NCI-H460 (cell line): ENCODE measurements around the gene GFM2. TPM values are rescaled to one million over a fixed set of nuclear protein-coding genes. Genes with fewer than 3 reads are reported as not detected.
"Not testable (repeated sequence)": the region's sequence is repeated elsewhere in the genome, so short reads cannot be mapped to it uniquely, and the experiment has no call there.

Experiments used
- DNase-seq: peaks from one replicate; pipeline ENCODE4 v3.0.0-alpha.2; 2016; ENCODE audit warnings: low read depth; ENCODE audit errors: extremely low read depth
- polyA plus RNA-seq: library from polyadenylated mRNA; depleted of rRNA; stranded (reverse); fragments of >200 nt; gene quantifications from 2 replicates; pipeline ENCODE4 v1.2.3, GENCODE V29; 2014; cell fraction: nucleus; rRNA removed
- total RNA-seq: library from RNA; depleted of rRNA; stranded (reverse); fragments of >200 nt; shearing (Covaris generic); gene quantifications from 2 replicates; pipeline ENCODE4 v1.2.3, GENCODE V29; 2014; rRNA removed

GFM2 gene
- total RNA-seq = 40.2 and 51.9 TPM in 2 replicates
- 75.2 and 103 TPM in 2 replicates for polyA plus RNA-seq

DNA sequence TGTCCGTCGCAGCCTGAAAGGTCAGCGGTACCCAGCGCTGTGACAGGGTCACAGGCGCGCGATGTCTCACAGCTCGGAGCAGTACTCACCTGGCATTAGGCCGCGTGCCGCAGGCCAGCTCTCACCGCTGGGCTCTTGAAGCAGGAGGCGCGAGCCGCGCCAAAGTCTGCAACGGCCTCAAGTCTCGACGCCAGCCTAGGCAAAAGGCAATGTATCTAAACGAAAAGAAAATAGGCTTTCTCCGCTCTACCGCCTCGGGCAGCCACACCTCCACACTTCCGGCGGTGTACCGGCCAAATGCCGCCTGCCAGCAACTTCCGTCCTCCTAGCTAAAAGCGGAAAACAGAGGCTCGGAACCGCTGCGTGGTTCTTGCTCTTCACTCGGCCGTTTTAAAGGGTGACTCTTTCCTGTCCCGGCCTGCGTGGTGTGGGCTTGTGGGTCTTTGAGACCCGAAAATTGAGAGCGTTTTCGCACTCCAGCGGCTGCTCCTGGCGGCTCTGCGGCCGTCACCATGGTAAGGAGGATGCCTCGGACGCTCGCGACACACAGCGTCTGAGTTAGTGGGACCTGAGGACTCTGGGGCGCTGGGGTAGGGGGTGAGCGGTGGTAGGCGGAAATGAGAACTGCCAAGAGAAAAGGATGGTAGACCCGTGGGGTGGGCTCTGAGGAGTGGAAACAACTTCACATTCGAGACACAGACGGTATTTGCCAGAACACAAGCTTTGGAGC is at the start of gene GFM2, which contains the start of gene NSA2:
Gene GFM2, minus strand, starts transcription at position 269 of the 730 bp plus-strand sequence. CDS start 3,375 bp downstream, outside the sequence.
Gene NSA2, plus strand, starts transcription at position 401 of the 730 bp plus-strand sequence. Its CDS starts 112 bp downstream, at position 513.
- peak; percentile 89 for DNase-seq

DNA sequence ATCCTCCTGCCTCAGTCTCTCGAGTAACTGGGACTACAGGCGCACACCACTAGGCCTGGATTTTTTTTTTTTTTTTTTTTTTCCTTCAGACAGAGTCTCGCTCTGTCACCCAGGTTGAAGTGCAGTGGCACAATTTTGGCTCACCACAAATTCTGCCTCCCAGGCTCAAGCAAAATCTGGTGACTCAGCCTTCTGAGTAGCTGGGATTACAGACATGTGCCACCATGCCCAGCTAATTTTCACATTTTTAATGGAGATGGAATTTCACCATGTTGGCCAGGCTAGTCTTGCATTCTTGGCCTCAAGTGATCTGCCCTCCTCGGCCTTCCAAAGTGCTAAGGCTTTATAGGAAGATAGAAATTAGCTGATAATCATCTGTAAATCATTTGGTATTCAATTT is 44.0 kb upstream of the GFM2 start:
- DNase-seq = no peak

- DNase-seq = no peak
Observed at GRCh38 chr5:74801941-74802340, 35.0 kb upstream of the GFM2 start.

GRCh38 chr5:74801197-74801596 is 34.3 kb upstream of the GFM2 start:
- no peak for DNase-seq

DNA sequence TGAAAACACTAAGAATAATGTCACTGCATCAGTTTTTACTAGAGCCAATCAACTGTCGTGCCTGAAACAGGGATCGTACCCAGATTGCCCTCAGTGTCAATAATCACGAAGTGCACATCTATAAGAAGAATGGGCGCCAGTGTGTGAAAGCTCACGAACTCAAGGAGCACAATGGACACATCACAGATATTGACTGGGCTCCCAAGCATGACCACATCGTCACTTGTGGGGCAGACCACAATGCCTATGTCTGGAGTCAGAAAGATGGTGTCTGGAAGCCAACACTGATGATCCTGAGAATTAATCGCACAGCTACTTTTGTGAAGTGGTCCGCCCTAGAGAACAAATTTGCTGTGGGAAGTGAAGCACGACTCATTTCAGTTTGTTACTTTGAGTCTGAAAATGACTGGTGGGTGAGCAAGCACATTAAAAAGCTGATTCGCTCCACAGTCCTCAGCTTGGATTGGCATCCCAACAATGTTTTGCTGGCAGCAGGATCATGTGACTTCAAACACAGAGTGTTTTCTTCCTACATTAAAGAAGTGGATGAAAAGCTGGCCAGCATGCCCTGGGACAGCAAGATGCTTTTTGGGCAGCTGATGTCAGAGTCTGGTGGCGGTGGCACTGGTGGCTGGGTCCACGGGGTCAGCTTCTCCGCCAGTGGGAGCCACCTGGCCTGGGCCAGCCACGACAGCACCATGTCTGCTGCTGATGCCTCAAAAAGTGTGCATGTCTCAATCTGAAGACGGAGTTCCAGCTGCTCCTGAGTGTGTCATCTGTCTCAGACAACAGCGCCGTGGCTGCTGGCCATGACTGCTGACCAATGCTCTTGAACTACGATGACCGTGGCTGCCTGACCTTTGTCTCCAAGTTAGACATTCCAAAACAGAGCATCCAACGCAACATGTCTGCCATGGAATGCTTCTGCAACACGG is 32.3 kb upstream of the GFM2 start:
- no peak for DNase-seq

GRCh38 chr5:74791669-74792068 is 24.8 kb upstream of the GFM2 start:
- DNase-seq = not testable (repeated sequence)

DNA sequence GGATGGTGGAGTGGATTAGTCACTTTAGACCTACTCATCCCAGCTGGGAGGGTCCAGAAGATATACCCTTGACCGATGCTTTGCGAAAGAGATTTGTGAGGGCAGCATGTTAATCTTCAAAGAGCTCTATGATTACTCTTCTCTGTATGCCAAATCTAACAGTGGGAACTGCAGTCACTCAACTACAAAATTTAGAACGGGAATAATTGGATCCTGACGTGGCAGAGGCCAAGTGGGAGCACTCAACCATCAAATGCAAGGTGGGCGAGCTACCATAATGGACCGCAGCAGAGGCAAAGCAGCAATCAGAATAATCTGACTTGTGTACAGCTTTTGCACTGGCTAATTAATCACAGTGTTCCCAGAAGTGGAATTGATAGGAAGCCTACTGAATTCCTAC is 20.5 kb upstream of the GFM2 start:
- DNase-seq = no peak

GRCh38 chr5:74786851-74787250 is 19.9 kb upstream of the GFM2 start:
- no peak for DNase-seq

DNA sequence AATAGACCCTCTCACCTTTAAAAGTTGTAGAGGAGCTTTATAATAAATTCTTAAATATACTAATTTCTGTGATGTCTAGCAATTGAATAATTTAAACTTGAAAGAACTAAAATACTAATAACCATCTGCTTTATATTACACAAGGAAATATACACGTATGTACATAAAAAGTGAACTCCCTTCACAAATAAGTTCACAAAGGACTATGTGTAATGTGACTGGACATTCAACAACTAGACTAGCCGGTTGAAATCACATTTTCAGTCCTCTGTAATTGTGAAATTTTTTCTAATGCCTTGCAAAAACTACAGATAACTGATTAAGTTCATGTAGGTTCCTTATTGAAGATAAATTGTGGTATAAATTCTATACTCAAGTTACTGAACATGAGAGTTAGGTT is 11.7 kb upstream of the GFM2 start:
- no peak for DNase-seq

- no peak for DNase-seq
Observed at GRCh38 chr5:74772359-74772758, 5.4 kb upstream of the GFM2 start.

DNA sequence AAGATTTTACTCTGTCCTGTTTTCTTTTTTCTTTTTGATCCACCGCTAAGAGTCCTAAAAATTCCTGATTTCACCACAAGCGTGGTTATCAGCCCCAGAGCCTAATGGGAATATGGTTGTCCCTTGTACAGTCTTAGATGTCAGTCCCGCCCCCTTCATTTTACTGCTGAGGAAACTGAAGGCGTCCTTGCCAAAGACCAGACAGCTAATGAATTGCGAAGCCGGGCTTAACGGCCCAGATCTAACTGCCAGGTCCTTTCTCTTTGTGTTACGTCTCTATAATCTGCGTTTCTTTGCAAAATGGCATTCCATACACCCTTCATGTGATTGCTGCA is 629 bp upstream of the GFM2 start:
- no peak for DNase-seq

DNA sequence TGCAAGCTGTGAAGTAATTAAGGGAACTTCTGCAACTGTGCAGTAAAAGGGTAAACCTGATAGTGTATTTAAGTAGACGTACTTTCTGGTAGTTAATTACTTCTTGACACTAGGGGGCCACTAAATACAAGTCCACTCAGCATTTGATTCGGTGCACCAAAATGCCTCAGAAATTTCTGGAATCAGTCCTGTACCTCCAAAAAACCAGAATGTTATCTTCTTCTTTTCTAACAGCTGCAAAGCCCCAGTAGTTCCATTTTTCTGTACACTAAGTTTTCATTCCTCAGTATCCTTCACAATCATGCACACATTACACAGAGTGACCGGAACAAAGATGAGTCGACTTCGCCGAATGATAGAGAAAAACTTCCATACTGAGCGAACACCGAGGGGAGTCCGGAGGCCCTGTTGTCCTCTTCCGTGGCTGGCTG is 484 bp downstream of the GFM2 start:
- peak; percentile 34 for DNase-seq

DNA sequence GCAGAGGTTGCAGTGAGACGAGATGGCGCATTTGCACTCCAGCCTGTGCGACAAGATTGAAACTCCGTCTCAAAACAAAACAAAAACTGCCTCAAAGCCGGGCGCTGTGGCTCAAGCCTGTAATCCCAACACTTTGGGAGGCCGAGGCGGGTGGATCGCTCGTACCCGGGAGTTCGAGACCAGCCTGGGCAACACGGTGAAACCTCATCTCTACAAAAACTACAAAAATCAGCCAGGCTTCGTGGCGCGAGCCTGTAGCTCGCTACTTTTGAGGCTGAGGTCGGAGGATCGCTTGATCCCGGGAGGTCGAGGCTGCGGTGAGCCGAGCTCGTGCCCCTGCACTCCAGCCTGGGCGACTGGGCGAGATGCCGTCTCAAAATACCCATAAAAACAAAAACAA is 988 bp downstream of the GFM2 start:
- no peak for DNase-seq

GRCh38 chr5:74765201-74765600 is 1.7 kb downstream of the GFM2 start:
- no peak for DNase-seq

DNA sequence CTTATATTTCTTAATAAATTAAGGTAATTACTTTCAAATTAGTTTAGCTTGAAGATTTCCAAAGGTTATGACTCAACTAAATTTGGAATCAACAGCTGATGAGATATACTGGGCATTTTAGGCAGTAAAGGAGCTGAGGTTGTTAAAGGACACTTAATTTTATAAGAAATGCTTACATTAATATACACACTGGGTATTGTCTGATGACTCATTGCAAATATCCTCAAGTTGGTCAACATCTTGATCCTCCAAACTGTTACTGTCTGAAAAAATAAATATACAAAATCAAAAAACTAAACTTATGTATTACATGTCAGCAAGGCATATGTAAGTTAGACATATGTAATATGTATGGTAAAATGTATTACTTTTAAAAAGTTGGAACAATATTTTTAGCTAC is 3.4 kb downstream of the GFM2 start:
- no peak for DNase-seq

DNA sequence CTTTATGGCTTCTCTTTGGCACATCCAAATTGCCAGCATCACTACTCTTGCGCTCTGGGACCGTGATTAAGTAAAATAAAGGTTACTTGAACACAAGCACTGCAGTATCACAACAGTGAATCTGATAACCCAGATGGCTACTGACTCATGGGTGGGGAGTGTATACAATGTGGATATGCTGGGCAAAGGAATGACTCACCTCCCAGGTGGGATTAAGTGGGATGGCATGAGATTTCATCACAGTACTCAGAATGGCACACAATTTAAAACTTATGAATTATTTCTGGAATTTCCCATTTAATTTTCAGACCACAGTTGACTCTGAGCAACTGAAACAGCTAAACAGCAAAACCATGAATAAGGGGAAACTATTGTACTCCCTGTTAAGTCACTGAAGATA is 4.3 kb downstream of the GFM2 start:
- DNase-seq = peak; percentile 45

GRCh38 chr5:74761241-74761640 is 5.7 kb downstream of the GFM2 start:
- no peak for DNase-seq

DNA sequence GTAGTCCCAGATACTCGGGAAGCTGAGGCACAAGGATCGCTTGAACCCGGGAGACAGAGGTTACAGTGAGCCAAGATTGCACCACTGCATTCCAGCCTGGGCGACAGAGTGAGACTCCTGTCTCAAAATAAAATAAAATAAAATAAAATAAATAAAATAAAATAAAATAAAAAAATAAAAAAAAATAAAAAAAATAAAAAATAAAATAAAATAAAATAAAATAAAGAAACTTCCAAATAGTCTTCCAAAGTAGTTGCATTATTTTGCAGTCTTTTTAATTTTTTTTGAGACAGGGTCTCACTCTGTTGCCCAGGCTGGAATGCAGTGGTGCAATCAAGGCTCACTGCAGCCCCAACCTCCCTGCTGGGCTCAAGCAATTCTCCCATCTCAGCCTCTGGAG is 18.2 kb downstream of the GFM2 start:
- not testable (repeated sequence) for DNase-seq

GRCh38 chr5:74738406-74738805 is 28.5 kb downstream of the GFM2 start:
- DNase-seq = no peak

DNA sequence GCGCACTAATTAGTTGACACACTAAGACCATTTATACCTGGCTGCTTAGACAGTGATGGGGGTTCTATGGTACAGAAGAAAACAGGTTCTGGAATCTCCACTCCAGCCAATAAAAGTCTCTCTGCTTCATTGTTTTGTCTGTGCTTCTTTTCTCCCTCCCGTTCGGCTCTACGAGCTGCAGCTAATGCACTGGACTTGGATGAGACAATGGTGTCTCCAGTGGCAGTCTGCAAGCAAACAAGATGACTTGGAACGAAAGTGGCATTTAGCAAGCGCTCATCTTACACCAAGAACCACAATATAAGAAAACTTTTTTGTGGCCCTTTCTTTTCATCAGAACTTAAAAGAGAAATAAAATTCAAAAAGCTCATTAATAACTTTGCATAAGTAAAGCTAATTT is 30.2 kb downstream of the GFM2 start:
- DNase-seq = no peak

- DNase-seq = no peak
Observed at GRCh38 chr5:74725331-74725730, 41.6 kb downstream of the GFM2 start.

DNA sequence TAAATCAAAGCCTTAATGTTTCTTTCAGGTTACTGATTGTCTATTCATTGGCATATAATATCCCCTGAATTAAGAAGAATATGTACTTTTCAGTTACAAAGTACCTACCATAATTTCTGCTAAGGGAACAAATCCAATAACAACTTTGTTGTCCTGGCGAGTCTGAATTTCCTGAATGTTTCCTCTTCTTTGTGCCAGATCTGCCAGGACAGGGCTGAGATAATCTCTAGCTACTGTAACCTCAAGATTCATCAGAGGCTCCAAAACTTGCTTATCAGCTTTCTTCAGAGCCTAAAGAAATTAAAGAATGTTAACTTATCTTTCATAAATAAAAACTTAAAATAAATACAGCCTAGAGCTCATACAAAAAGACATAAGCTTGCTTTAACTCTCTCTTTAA is 44.6 kb downstream of the GFM2 start:
- no peak for DNase-seq
